GM18873 (cell line): Measurements from ENCODE around the gene TMEM119.
"Not testable (repeated sequence)": the region's sequence is repeated elsewhere in the genome, so short reads cannot be mapped to it uniquely, and the experiment has no call there.

ENCODE experiments used
- ATAC-seq: cut with Tn5 transposase; IDR thresholded peaks from one replicate; pipeline ENCODE4 v1.9.1; 2021; ENCODE audit warnings: mild to moderate bottlenecking, moderate library complexity, moderate number of reproducible peaks; ENCODE audit not compliant: unreplicated experiment, low FRiP score

TMEM119 gene

DNA sequence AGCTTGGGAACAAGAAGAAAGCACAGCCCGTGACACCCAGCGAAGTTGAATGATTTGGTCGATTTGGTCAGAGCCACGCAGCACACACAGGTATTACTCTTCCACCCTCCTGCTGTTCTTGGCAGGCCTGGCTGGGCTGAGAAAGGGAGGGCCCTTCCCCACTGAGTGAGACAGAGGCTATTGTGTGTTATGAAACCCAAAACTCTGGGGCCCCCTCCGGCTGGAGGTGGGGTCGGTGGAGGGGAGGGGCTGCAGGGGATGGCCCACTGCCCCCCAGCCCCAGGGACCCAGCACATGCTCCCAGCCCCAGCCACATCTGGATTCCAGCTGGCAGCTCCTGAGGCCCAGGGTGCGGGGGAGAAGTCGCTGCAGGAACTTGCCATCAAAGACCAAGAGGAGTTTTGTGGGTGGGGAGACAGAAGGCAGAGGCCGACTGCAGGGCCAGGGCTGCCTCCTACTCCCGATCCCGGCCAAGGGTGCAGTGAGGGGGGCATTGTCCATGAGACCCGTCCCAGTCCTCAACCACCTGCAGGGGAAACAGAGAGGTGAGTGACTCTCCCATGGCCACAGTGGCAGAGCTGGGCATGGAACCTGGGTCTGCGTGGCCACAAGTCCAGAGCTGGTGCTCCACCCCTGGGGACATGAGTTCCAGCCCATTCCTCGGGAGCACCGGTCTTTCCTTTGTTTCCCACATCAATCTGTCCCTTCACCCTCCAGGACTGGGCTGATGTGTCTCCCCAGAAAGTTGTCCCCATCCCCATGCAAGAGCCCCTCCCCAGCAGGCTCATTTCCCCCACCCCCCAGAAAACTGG, 8.7 kb downstream of the TMEM119 start:
- ATAC-seq, result no peak

DNA sequence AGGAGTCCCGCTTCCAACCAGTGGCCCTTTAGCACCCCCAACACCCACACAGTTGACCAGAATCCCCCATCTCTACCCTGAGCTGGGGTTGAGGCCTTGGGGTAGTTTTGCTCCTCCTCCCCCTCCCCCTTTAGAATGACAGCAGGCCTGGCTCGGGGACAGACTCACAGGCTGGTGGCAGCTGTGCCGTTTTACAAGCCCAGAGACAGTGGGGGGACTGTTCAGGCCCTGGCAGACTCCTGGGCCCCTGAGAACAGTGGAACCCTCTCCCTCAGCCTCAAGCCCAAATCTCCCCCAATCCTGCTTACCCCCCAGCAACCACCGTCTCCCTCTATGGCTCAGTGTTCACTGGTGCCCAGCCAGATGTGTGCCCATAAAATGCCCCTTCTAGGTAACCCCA, 10.1 kb downstream of the TMEM119 start:
- no peak for ATAC-seq

DNA sequence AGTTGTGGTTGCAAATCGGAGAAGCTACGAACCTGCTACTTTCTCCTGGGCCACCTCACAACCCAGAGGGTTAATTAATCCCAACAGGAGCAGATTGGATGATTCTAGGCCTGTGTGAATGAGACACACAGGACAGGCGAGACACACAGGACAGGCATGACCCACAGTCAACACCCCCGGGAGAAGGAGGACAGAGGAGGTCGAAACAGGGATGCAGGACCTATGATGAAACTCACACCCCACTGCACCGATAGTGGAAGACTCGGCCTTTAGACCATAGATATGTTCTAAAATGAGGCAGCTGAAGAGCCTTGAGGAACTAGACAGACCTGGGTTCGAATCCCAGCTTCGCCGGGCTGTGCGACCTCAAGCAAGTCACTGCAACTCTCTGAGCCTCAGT, 11.6 kb downstream of the TMEM119 start:
- no peak for ATAC-seq

DNA sequence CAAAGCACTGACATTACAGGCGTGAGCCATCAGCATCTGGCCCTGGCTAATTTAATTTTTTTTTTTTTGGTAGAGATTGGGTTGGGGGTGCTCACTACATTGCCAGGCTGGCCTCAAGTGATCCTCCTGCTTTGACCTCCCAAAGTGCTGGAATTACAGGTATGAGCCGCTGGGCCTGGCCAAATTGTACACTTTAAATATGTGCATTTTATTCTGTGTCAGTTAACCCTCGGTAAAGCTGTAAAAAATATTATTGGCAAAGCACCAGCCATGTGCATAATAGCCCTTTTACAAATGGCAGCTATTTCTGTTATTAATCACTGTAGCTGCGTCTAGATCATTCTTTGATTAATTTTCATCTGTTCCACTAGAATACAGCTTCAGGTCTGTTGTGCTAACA, 12.0 kb downstream of the TMEM119 start:
- ATAC-seq, result no peak

DNA sequence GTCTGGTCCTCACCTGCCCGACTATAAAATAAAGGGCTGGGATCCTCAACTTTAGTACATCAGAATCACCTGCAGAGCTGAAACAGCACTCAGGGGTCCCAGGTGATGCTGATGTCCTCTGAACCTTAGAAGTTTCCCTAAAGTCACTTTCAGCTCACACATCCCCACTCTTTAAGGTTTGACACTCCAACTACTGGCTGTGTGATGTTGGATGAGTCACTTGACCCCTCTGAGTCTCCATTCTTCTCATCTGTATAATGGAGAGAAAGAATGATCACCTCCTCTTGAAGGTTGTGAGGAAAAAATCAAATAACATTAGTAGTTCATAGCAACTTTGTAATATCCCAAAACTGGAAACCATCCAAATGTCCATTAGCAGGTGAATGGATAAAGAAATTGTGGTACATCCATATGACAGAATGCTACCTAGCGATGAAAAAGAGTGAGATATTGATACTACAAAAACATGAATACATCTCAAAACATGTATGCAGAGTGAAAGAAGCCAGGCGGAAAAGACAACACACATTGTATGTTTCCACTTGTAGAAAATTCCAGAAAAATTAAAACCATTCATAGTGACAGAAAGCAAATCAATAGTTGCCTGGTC, 13.3 kb downstream of the TMEM119 start:
- no peak for ATAC-seq

DNA sequence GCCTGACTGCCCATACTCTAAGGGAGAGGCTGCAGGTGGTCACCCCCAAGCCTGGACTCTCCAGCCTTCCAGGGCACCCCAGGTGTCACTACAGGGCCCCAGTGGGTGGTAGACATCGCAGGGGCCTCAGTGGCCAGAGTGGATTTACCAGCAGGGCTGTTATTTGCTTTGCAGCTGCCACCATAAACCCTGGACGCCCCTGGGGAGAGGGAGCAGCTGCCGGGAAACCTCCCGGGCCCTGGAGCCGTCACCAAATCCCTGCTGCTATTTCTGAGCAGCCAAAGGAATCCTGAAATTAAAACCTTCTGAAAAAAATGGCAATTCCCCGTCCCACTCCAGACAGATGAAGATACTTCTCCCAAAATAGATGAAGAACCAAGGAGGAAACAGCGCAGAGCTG, 13.9 kb downstream of the TMEM119 start:
- no peak for ATAC-seq

DNA sequence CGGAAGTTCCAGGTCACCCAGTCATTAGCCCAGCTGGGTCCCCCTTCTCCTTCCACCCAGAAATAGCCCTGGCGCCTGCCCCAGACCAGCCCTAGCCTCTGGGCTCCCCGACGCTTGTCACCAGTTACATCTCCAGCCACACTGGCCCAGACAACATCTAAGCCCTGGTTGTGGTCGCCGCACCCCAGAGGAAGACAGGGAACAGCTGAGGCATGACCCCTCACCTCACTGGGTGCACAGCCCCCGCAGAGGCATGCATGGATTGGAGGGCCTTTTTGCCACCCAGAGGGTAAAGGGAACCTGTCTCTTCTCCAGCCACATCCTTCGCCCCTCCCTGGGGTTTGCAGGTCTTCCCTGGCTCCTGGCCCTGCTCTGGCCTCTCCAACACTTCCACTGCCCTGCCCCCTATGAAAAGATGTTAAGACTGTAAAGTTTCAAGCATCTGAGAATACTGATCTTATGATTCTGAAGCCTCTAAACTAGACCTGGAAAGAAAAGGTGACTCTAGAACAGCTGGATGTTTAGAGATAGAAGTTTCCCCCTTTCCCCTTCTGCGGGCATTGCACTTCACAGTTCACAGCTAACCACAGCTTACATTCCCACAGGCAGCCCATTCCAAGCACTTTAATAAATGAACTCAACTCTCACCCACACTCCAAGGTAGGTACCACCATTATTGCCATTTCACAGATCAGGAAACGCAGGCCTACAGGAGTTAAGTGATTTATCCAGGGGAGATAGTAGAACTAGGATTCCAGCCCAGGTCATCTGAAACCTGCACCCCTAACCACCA, 14.7 kb downstream of the TMEM119 start:
- no peak for ATAC-seq

DNA sequence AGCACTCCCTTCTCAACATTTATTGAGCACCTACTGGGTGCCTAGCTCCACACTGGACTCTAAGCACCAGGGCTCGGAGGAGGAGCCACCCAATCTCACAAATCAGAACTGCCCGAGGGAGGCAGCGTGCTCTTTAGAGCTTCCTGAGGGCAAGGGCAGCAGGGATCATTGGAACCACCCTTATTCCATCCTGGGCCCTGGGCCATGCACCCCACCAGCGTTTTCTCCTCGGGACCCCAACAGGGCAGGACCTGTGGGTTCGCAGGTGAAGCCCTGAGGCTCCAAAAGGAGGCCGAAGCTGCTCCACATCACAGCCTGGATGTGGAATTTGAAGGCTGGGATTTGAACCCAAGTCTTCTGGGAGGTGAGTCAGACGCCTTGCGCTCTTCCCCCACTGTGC, 15.4 kb downstream of the TMEM119 start:
- no peak for ATAC-seq

DNA sequence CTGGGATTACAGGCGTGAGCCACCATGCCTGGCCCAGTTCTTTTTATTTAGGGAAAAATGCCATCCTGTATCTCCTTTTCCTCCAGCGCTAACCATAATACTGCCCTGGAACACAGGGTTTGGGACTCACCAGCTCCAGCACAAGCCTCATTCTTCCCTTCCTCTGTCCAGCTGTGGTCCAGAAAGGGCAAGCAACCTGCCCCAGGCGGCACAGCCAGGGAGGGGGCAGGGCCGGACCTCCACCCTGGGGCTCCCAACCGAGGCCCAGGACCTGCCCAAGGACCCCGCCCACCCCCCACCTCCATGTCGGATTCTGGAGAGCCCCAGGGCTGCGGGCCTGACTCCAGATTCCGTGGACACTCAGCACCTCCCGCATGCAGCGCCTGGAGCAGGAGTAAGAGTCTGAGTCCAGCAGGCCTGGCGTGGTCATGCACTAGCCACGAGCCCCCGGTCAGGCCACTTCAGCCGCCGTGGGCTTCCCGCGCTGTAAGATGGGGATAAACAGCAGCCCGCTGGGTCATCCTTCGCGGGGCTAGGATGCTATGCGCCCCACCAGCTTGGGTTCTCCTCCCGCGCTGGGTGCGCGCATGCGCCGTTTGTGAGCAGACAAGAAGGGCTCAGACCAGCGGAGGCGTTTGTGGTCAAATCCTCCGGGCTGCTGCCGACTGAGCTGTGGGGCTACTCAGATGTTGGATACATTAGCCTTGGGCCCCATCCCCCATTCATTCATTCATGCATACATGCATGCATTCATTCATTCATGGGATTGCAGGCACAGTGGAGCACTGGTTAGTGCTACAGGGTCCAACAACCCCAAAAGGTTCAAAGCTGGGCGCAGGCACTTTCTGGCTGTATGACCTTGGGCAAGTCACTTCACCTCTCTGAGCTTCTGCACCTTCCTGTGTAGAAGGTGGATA, 16.3 kb downstream of the TMEM119 start:
- no peak for ATAC-seq

DNA sequence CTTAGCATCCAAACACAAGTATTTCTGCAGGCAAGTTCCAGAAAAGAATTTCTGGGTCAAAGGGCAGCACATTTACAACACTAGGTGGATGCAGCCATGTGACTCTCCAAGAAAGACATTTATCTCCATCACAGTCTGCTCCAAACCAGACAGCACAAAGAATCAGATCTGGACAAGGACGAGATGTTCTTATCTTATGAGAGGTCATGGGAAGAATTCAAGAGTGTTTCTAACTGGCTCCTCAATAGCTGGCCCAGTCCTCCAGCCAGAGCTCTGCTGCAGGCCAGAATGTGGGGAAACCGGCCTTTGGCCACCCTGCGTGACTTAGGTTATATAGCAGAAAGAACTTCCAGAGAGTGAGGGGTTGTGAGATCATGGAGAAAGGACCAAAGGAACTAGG, 17.4 kb downstream of the TMEM119 start:
- no peak for ATAC-seq

DNA sequence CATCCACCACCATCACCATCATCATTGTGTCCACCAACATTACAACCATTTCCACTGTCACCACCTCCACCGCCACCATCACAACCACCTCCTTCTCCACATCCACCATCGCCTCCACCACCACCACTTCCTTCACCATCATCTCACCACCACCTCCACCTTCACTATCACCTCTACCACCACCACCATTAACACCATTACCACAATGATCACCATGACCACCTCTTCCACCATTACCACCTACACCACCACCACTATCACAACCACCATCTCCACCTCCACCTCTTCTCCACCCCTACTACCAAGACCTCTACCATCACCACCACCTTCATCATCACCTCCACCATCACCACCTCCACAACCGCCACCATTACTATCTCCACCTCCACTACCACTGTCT, 19.1 kb downstream of the TMEM119 start:
- ATAC-seq, result no peak

DNA sequence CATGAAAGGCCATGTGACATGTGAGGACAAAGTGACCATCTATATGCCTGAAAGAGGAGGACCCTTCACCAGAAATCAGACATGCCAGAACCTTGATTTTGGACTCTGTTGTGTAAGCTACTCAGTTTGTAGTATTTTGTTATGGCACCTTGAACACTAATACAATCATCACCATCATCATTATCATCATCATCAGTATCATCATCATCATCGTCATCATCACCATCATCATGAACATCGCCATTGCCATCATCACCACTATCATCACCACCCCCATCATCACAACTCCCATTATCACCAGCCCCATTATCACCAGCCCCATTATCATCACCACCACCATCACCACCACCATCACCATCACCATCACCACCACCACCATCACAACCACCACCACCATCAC, 19.6 kb downstream of the TMEM119 start:
- ATAC-seq, result no peak

DNA sequence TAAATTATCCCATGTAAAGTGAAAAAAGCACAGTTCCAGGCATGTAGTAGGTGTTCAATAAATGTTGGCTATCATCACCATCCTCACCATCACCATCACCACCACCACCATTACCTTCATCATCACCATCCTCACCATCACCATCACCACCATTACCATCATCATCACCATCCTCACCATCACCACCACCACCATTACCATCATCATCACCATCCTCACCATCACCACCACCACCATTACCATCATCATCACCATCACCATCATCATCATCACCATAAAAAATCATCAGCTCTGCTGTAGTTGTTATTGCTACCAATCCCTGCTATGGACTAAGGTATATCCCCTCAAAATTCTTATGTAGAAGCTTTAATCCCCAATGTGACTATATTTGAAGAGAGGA, 20.4 kb downstream of the TMEM119 start:
- no peak for ATAC-seq

DNA sequence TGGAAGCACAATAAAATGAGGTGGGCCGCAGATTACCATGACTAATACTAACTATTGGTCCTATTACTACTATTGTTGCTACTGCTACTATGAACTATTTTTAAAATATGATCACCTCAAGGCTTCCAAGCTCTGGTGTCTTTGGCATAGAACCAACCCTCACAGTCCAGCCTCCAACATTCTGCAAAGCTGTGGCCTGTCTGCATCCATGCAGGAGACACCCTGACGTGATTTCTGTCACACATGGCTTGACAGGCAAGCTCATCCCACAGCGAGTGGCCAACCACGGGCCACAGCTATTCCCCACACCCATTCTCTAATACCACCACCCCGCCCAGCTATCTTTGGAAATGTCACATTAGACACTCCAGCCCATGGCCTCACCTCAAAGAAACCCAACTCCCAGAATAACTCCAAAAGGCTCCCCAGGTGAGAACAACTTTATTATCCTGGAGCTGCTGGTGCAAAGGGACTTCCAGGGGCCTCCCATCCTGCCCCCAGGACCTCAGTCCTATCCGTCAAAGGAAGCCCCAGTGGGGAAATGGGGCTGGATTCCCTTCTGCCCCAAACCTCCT, 21.1 kb downstream of the TMEM119 start:
- no peak for ATAC-seq

DNA sequence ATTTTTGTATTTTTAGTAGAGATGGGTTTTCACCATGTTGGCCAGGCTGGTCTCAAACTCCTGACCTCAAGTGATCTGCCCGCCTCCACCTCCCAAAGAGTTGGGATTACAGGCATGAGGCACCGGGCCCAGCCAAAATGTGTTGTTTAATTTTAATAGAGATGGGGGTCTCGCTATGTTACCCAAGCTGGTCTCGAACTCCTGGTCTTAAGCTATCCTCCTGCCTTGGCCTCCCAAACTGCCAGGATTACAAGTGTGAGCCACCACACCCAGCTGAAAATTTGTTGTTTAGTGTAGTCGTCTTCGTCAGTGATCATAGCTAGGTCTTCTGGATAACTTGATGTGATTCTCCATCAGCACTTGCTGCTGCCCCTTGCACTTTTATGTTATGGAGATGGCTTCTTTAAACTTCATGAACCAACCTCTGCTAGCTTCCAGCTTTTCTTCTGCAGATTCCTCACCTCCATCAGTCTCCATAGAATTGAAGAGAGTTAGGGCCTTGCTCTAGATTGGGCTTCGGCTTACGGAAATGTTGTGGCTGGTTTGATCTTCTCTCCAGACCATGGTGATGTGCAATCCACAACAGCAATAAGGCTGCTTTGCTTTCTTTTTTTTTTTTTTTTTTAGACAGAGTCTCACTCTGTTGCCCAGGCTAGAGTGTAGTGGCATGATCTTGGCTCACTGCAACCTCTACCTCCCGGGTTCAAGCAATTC, 22.5 kb downstream of the TMEM119 start:
- no peak for ATAC-seq

DNA sequence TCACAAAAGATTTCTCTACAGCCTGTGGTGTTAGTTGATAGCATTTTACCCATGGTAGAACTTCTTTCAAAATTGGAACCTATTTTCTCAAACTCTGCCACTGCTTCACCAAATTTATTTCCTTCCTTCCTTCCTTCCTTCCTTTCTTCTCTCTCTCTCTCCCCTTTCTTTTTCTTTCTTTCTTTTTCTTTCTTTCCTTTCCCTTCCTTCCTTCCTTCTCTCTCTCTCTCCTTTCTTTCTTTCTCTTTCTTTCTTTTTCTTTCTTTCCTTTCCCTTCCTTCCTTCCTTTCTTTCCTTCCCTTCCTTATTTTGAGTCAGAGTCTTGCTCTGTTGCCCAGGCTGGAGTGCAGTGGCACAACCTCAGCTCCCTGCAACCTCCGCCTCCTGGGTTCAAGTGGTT, 23.6 kb downstream of the TMEM119 start:
- not testable (repeated sequence) for ATAC-seq

DNA sequence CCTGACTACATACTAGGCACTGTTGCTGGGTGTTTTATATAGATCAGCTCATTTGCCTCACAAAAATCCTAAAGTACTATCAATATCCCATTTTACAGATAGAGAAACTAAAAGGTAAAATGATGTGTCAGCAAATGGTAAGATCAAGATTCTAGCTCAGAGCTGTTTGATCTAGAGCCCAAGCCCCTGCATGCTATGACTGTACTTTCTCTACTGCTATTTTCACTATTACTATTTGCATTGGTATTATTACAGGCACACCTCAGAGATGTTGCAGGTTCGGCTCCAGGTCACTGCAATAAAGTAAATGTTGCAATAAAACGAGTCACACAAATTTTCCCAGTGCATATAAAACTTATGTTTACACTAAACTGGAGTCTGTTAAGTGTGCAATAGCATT, 24.6 kb downstream of the TMEM119 start:
- no peak for ATAC-seq

DNA sequence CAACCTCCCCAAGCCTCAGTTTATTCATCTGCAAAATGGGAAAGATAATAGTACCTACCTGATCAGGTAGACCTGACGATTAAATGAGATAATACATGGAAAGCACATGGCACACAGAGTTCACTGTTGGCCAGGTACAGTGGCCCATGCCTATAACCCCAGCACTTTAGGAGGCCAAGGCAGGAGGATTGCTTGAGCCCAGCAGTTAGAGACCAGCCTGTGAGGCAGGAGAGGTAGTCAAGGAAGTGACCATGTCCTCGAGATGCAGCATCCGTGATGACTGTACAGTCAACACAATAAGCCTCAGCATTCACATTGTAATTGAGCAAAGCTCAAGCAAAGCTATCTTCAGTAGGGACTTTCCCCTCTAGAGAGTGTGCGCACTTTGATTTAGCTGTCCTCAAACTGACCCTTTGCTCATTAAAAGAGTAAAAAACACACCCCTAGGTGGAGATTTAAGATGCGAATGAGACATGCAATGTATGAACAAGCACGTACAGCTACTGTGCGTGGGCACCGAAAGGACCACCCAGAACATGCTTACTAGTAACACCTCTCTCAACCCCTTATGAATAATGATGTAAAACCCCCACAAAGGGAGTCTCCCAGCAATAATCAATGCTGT, 25.6 kb downstream of the TMEM119 start:
- ATAC-seq, result no peak

DNA sequence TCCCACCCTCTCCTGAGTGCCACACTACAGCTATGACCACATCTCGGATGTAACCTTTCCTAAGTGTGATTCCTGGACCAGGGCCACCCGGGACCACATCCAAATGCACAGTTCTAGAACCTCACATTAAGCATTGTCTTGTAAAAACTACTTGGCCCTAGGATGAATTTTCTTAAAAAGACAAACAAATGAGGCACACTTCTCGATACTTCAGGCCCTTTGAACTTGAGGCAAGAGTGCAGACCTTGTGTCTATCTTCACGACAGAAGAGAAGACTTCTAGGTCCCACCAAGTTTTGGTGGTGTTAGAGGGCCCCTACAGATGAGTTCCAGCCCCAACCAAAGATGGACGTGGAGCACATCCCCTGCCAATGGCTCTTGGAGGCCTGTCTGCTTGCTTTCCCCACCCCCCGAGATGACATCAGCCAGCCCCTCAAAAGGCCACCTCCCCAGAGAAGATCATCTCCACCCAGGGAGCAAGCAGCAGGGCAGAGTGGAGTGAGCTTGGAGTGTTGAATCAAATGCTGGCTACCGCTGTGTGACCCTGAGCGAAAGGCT, 26.2 kb downstream of the TMEM119 start:
- ATAC-seq, result no peak
